ENCODE measurements around the gene B3GNT8.
"Not testable (repeated sequence)": the region's sequence is repeated elsewhere in the genome, so short reads cannot be mapped to it uniquely, and the experiment has no call there.

Gene B3GNT8

DNA sequence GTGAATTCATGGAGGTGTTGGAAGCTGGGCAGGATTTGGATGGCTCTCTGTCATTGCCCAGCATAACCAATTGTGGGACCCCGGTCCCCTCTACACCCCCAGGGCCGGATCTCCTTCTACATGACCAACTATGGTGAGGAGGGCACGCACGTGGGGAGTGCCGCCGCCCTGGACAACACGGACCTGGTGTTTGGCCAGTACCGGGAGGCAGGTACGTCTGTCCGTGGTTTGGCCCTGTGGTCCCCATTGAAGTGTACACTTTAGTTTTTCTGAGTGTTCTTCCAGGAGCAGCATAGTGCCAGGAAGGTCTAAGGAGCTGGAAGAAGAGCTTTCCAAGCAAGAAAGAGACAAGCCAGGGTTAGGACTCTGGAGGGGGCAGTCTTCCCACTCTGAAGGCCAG is 13.2 kb downstream of the B3GNT8 start:
- no peak for DNase-seq

GRCh38 chr19:41412953-41413352 is 14.2 kb downstream of the B3GNT8 start:
- no peak for DNase-seq

- no peak for DNase-seq
These were observed 15.3 kb downstream of the B3GNT8 start for GRCh38 chr19:41411968-41412265.

GRCh38 chr19:41411100-41411967 is 15.8 kb downstream of the B3GNT8 start:
- DNase-seq = no peak

DNA sequence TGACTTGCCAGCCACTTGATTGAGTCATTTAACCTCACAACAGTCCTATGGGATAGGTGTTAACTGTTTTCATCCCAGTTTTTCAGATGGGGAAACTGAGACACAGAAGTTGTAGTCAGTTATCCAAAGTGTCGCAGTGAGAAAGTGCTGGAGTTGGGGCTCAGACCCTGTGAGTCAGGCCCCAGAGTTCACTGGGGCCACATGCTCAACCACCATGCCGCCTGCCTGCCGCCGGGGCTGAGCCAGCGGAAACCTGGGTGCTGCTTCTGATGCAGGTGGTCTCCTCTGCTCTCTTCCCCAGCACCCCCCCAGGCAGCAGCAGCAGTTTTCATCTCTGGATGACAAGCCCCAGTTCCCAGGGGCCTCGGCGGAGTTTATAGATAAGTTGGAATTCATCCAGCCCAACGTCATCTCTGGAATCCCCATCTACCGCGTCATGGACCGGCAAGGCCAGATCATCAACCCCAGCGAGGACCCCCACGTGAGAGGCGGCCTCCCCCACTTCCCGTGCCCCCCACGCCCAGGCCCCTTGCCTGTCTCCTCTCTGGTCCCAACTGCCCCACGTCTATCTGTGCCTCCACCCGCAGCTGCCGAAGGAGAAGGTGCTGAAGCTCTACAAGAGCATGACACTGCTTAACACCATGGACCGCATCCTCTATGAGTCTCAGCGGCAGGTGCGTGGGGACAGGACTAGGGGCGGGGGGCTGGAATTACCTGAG is 16.7 kb downstream of the B3GNT8 start:
- DNase-seq = no peak

DNA sequence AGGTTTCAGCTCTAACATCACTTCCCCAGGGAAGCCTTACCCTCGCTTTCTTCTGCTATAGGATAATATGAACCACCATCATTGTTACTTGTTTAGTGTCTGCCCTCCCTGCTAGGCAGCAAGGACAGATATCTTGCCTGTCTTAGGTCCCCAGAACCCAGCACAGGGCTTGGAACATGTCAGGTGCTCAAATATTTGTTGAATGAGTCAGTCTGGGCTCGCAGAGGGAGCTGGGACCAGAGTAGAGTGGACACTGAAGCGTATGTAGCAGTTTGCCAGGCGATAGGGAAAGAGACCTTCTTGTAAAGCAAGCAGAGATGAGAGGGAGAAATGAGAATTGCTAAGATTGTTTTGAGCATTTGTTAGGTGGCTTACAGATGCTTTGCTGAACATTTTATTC is 17.9 kb downstream of the B3GNT8 start:
- DNase-seq = peak; percentile 79

DNA sequence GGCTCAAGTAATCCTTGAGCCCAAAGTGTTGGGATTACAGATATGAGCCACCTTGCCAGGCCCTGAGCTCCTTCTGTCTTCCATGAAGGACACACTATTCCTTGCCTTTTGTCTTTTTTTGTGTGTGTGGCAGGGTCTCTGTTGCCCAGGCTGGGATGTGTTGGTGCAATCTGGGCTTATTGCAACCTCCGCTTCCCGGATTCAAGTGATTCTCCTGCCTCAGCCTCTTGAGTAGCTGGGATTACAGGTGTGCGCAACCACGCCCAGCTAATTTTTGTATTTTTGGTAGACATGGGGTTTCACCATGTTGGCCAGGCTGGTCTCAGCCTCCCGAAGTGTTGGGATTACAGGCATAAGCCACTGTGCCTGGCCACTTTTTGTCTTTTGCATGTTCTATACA is 18.3 kb downstream of the B3GNT8 start:
- not testable (repeated sequence) for DNase-seq

DNA sequence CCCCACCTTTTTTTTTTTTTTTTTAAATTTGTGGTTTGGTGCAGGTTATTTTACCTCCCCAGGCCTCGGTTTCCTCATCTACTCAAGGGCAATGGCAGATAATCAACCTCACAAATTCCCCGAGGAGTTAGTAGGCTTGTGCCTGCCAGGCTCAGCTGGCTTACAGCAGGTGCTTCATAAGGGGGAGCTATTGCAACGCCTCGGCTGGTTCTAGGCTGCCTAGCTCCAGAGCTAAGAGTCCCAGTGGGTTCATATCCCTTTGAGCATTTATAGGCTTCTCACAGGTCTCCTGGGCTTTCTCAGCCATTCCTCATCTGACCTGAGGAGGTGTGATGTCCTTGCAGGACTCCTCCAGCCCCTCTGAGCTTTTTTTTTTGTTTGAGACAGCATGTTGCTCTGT is 18.9 kb downstream of the B3GNT8 start:
- no peak for DNase-seq

- DNase-seq = no peak
These were observed 19.9 kb downstream of the B3GNT8 start for GRCh38 chr19:41407271-41407670.

- no peak for DNase-seq
These were observed 21.4 kb downstream of the B3GNT8 start for GRCh38 chr19:41405776-41406175.

GRCh38 chr19:41403181-41403970 is 23.8 kb downstream of the B3GNT8 start:
- no peak for DNase-seq

DNA sequence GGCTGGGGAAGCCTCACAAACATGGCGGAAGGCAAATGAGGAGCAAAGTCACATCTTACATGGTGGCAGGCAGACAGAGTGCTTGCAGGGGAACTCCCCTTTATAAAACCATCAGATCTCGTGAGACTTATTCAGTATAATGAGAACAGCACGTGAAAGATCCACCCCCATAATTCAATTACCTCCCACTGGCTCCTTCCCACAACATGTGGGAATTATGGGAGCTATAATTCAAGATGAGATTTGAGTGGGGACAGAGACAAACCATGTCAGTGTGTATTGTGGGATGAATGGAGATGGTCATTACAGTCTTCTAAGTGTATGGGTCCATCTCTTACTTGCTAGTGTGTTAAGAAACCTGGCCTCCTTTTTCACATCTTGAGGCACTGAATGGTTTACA is 25.2 kb downstream of the B3GNT8 start:
- DNase-seq = no peak

DNA sequence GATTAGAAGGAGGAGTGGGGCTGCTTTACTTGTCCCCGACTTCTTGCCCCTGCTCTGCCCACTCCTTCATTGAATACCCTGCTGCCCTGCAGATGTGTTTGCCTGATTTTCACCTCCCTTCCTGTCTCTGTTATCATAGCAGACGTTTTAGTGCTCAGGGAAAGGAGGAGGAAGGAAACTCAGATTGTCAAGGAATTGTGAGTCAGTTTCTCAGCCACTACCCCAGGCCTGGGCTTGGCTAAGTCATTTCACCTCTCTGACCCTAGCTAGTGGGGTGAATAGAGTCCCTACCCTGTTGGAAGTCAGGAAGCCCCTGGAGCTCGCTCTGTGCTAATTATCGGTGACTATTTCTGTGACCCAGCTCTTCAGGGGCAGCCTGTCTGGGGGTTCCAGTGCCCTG is 25.7 kb downstream of the B3GNT8 start:
- no peak for DNase-seq

GRCh38 chr19:41399525-41399924 is 27.6 kb downstream of the B3GNT8 start:
- no peak for DNase-seq

DNA sequence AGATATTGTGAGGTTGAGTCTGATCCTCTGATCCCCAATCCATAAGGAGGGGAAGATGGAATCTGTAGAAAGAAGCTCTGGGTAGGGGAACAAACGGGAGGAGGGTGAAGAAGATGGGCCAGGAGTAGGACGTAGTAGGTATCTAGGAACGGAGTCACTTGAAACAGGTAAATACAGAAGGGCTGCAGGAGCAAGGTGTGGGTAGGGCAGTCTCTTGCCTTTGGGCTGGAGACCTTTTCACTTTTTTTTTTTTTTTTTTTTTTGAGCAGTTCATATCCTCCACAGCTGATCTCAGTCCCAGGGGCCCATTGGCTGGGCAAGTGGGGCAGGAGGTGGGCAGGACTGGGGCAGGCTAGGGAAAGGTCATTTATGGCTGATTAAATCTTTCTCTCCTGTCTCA is 28.1 kb downstream of the B3GNT8 start:
- no peak for DNase-seq

GRCh38 chr19:41398598-41398997 is 28.6 kb downstream of the B3GNT8 start:
- no peak for DNase-seq

- no peak for DNase-seq
These were observed 29.1 kb downstream of the B3GNT8 start for GRCh38 chr19:41398050-41398418.

DNA sequence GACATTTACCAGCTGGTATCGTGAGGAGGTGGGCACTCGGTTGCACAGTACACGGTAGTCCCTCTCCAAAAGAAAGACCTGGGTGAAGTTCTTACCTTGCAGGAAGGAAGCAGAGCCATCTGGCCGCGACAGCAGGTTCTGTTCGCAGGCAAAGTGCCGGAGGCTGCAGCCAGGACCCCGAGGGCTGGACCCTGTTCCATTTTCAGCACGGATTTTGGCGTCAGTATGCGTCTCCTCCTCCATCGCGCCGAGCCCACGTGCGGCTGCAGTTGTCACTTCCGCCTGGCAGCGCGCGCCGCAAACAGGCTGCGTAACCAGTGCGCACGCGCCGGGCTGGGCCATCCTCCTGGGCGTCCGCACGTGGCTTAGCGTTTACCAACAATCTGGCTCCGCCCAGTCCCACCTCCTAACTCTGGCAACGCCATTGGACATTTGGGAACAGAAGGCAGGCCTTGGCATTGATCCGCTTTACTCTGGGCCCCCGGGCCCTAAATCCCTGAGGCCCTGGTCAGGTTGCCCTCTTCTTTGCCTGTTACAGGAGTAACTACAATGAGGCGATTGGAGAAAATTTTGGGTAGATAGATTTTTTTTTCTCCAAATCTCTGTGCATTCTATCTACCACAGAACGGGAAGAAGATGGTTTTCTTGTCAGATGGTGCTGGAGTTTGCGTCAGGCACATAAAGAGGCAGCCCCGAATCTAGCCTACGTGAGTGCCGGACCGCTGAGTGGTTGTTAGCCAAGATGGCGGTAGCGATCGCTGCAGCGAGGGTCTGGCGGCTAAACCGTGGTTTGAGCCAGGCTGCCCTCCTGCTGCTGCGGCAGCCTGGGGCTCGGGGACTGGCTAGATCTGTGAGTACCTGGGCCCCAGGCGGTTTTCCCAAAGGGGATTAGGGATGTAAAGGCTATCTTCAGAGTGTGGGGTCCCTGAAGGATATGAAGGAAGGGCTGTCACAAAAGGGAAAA is 29.8 kb downstream of the B3GNT8 start, which contains the start of the genes BCKDHA and EXOSC5:
Gene BCKDHA (plus strand): TSS at position 733 of the 964 bp plus-strand sequence. CDS start 10 bp downstream, at position 743.
Gene EXOSC5 (minus strand): TSS at position 274 of the 964 bp plus-strand sequence. CDS start 31 bp downstream, at position 243.
- DNase-seq = peak; percentile 98

DNA sequence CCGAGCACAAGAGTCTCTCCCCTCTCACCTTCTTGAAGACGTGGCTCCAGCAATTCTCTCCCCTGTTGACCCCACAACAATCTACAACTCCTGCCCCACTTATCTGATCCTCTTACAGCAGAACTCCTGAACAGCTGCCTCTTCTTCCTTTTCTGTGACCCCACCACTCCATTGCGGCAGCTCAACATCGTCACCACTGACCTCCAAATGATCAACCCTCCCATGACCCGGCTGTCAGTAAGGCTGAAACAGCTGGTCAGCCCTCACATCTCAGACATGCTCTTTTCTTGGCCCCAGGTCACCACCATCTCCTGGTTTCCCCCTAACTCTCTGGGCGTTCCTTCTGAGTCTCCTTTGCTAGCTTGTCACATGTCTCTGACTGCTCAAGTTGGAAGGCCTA is 31.8 kb downstream of the B3GNT8 start:
- DNase-seq = no peak

DNA sequence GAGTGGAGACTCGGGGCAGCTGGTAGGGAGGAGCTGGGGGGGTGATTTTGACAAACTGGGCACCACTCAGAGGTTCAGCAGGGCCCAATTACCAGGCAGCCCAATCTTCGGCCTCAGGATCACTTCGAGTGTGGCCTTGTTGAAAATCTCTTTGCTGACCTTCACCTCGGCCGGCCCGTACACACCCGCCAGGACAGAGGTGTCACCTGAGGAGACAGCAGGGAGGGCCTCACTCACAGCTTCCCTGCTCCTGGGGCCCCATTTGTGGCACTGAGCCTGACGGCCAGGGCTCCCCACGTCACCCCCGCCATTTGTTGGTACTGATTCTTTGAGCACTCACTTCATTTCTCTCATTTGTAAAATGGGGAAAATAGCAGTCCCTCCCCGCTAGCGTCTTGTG is 34.4 kb downstream of the B3GNT8 start:
- no peak for DNase-seq

GRCh38 chr19:41391618-41392017 is 35.6 kb downstream of the B3GNT8 start:
- DNase-seq = no peak

- no peak for DNase-seq
These were observed 40.7 kb downstream of the B3GNT8 start for GRCh38 chr19:41386442-41386841.

Data from SHP77 treated with DMSO at 0.1 percent for 48 hours (cell line).